BLaER1 treated with 17β-estradiol and CSF1 and Interleukin-3, amounts not matched to agents 10 nM and 100 nM (cell line): ENCODE measurements around the gene PRODH.
"Not testable (repeated sequence)": the region's sequence is repeated elsewhere in the genome, so short reads cannot be mapped to it uniquely, and the experiment has no call there.

Source experiments
- H3K27ac ChIP-seq, 11 experiments: shearing (Covaris generic); formaldehyde crosslinking; 2 replicates each; pipeline ENCODE4 v1.8.1; 2022
- H3K27me3 ChIP-seq, 11 experiments: shearing (Covaris generic); formaldehyde crosslinking; 2 replicates each; pipeline ENCODE4 v1.8.1; 2022
- H3K36me3 ChIP-seq, 11 experiments: shearing (Covaris generic); formaldehyde crosslinking; 2 replicates each; pipeline ENCODE4 v1.8.1; 2022
- H3K4me1 ChIP-seq, 10 experiments: shearing (Covaris generic); formaldehyde crosslinking; 2 replicates each; pipeline ENCODE4 v1.8.1; 2022
- H3K4me2 ChIP-seq, 11 experiments: shearing (Covaris generic); formaldehyde crosslinking; 2 replicates each; pipeline ENCODE4 v1.8.1; 2022
- H3K4me3 ChIP-seq, 10 experiments: shearing (Covaris generic); formaldehyde crosslinking; 2 replicates each; pipeline ENCODE4 v1.8.1; 2022
- H3K9ac ChIP-seq, 11 experiments: shearing (Covaris generic); formaldehyde crosslinking; 2 replicates each; pipeline ENCODE4 v1.8.1; 2022
- H3K9me3 ChIP-seq, 11 experiments: shearing (Covaris generic); formaldehyde crosslinking; replicated peaks in 1 of 11; 2 replicates each; pipeline ENCODE4 v1.8.1; 2022
- H4K20me1 ChIP-seq, 11 experiments: shearing (Covaris generic); formaldehyde crosslinking; 2 replicates each; pipeline ENCODE4 v1.8.1; 2022
- Cebpa-rat ChIP-seq, 11 experiments: shearing (Covaris generic); IDR thresholded peaks; 2 replicates each; pipeline ENCODE4 v1.8.1; 2022

The PRODH gene

DNA sequence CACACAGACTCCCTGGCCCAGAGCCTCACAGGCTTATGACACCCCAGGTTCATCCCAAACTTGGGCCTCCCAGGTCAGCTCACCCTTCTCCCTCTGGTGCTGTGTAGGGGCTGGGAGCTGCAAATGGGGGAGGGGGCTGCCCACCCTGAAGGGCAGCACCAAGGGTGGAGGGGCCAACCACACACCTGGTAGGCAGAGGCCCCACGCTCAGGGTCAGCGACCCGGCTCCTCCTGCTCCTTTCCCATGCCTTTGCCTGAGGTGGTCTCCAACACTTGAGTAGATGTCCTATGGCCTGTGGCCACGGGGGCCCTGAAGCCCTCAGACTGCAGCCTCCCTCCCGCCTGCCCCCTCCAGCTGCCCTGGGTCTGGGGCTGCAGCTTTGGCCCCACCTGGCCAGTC is 26.5 kb downstream of the PRODH start:
- no peak overlapping the region for H3K27ac ChIP-seq
- H4K20me1 ChIP-seq, result no peaks in the 10 kb centered on the region
- H3K27me3 ChIP-seq, result no peaks in the 10 kb centered on the region
- no peak overlapping the region for H3K9ac ChIP-seq
- no peak overlapping the region for H3K4me3 ChIP-seq
- no peaks in the 10 kb centered on the region for H3K4me1 ChIP-seq
- TF ChIP-seq Cebpa-rat (IDR thresholded peaks at IDR 0.05), result no peak
- H3K9me3 ChIP-seq, result no peaks in the 10 kb centered on the region
- no peak overlapping the region for H3K4me2 ChIP-seq
- no peaks in the 10 kb centered on the region for H3K36me3 ChIP-seq

DNA sequence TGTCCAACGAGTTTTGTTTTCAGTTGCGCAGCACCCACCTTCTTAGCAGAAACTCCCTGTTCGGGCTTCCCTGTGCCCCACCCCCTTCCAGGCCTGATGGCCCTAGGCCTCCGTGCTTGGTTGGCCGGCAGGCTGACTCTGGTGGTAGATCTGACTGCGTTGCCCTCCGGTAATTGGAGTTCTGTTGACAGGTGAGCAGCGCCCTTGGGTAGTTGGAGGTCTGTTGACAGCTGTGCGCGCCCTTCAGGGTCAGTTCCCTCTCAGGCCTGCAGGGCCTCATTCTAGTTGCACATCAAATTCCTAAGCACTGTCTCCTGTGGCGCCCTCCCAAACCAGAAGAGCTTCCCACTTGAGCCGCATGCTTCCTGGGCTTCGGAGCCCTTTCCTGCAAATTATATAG is 29.2 kb downstream of the PRODH start:
- H3K36me3 ChIP-seq, result no peaks in the 10 kb centered on the region
- no peak overlapping the region for H3K9ac ChIP-seq
- no peak for TF ChIP-seq Cebpa-rat (IDR thresholded peaks at IDR 0.05)
- H3K4me3 ChIP-seq, result no peak overlapping the region
- no peaks in the 10 kb centered on the region for H4K20me1 ChIP-seq
- no peak overlapping the region for H3K4me2 ChIP-seq
- no peaks in the 10 kb centered on the region for H3K9me3 ChIP-seq
- H3K4me1 ChIP-seq, result no peaks in the 10 kb centered on the region
- no peak overlapping the region for H3K27ac ChIP-seq
- H3K27me3 ChIP-seq, result no peaks in the 10 kb centered on the region

DNA sequence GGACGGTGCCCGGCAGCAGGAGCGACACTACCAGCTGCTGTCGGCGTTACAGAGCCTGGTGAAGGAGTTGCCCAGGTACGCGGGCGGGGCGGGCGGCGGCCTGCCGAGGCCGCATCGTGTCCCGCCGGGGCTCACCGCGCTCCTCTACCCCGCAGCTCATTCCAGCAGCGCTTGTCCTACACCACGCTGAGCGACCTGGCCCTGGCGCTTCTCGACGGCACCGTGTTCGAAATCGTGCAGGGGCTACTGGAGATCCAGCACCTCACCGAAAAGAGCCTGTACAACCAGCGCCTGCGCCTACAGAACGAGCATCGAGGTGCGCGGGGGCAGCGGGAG is 29.7 kb downstream of the PRODH start:
- H4K20me1 ChIP-seq, H3K27me3 ChIP-seq, H3K36me3 ChIP-seq, H3K9ac ChIP-seq, H3K9me3 ChIP-seq, H3K27ac ChIP-seq, H3K4me1 ChIP-seq, H3K4me2 ChIP-seq, H3K4me3 ChIP-seq: not testable (repeated sequence)

DNA sequence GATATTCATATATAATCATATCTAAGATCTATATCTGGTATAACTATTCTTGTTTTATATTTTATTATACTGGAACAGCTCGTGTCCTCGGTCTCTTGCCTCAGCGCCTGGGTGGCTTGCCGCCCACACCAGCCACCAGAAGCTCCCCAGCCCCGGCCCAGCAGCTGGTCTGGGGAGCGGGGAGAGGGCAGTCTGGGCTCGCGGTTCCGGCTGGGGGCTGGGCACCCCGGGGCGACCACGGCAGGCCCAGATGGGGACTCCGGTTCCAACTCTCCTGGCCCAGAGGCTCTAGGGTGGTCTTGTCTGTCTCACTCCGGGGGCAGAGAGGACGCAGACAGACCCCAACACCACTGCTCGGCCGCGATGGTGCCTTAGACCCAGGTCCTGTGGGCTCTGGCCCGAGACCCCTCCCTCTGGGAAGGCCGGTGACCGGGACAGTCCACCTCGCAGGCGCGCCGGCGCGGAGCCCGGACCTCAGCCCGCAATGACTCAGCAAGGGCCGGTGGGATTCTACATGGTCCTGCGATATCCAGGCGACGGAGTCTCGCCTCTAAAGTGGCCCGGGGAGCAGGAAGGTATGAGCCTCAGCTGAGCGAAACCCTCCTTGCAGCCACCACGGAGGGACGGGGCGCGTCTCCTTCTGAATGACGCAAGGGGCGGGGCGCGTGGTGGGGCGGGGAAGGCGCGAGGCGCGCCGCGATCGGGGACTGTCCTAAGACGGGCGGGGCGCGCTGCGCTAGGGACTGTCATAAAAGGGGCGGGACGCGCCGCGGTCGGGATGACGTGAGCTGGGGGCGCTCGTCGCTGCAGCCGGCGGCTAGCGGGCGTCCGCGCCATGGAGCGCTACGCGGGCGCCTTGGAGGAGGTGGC is 30.3 kb downstream of the PRODH start, which contains the start of gene DGCR6:
DGCR6 (plus strand) TSS at position 781 of the 870 bp plus-strand sequence; CDS start at position 836, 55 bp downstream.
- no peaks in the 10 kb centered on the region for H4K20me1 ChIP-seq
- H3K9ac ChIP-seq, result no peak within 1 kb of the TSS
- H3K27me3 ChIP-seq, result no peaks in the 10 kb centered on the region
- H3K9me3 ChIP-seq, result no peaks in the 10 kb centered on the region
- no peaks in the 10 kb centered on the region for H3K4me1 ChIP-seq
- H3K27ac ChIP-seq, result no peak within 1 kb of the TSS
- H3K36me3 ChIP-seq, result no peaks in the 10 kb centered on the region
- no peak within 1 kb of the TSS for H3K4me3 ChIP-seq
- H3K4me2 ChIP-seq, result no peak within 1 kb of the TSS
- no peak for TF ChIP-seq Cebpa-rat (IDR thresholded peaks at IDR 0.05)

DNA sequence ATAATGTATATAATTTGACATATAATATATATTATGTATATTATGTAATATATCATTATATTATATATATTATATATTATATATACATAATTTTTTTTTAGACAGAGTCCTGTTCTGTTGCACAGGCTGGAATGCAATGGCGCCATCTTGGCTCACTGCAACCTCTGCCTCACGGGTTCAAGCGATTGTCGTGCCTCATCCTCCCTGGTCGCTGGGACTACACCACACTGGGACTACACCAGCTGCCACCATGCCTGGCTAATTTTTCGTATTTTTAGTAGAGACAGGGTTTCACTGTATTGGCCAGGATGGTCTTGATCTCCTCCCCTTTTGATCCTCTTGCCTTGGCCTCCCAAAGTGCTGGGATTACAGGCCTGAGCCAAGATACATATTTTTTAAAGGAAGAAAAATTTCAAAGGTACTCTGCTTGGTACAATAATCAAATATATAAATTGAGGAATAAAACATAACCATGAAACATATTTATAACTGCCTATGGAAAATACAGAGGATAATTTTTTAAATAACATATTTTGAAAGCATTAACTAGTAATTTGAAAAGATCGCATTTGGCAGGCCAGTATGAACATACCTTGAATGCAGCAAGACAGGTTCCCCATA is 39.9 kb downstream of the PRODH start:
- not testable (repeated sequence) for H3K27me3 ChIP-seq, H3K4me1 ChIP-seq, H3K9me3 ChIP-seq

DNA sequence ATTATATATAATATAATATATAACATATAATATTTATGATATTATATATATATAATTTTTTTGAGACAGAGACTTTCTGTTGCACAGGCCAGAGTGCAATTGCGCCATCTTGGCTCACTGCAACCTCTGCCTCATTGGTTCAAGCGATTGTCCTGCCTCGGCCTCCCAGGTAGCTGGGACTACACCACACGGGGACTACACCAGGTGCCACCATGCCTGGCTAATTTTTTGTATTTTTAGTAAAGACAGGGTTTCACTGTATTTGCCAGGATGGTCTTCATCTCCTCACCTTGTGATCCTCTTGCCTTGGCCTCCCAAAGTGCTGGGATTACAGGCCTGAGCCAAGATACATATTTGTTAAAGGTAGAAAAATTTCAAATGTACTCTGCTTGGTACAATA is 42.3 kb downstream of the PRODH start:
- not testable (repeated sequence) for H3K4me3 ChIP-seq, H3K4me1 ChIP-seq, H3K27ac ChIP-seq, H3K9ac ChIP-seq, H4K20me1 ChIP-seq, H3K27me3 ChIP-seq, H3K4me2 ChIP-seq, H3K36me3 ChIP-seq, H3K9me3 ChIP-seq

More for the DNA sequence above, 39.9 kb downstream of the PRODH start:
- H3K27ac ChIP-seq, H4K20me1 ChIP-seq, H3K9ac ChIP-seq, H3K4me2 ChIP-seq, H3K36me3 ChIP-seq, H3K4me3 ChIP-seq: not testable (repeated sequence)

DNA sequence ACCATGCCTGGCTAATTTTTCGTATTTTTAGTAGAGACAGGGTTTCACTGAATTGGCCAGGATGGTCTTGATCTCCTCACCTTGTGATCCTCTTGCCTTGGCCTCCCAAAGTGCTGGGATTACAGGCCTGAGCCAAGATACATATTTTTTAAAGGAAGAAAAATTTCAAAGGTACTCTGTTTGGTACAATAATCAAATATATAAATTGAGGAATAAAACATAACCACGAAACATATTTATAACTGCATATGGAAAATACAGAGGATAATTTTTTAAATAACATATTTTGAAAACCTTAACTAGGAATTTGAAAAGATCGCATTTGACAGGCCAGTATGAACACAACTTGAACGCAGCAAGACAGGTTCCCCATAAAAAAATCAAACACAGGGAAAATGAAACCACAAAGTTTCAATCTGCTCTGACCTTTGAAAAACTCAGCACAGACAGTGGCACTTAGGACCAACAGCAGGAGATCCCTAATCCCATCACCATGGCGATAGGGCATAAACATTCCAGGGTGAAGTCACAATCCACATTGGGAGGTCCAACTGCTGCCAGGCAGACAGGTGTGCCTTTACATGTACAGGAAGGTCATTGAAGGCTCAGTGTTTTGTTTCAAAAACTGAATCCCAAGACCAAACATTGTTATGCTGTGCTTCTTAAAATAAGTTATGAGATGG is 45.4 kb downstream of the PRODH start:
- not testable (repeated sequence) for H3K9me3 ChIP-seq, H3K4me3 ChIP-seq, H4K20me1 ChIP-seq, H3K4me2 ChIP-seq, H3K36me3 ChIP-seq, H3K27ac ChIP-seq, H3K4me1 ChIP-seq, H3K9ac ChIP-seq, H3K27me3 ChIP-seq

DNA sequence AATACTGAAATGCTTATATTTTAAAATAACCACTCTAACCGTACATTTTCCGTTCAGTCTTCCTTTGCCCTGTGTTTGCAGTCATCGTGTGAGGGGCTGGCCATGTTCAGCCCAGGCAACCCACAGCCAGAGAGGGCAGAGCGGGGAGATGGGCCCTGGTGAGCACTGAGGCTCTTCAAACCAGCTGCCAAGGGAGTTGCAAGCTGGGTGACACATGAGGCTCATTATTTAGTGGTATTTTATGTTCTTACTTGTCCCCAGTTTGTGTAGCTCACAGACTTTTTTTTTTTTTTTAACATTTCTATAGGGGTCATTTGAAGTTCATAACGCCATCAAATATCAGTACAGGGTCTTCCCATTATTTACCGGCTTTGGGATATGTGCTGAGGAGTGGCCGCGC is 48.0 kb downstream of the PRODH start:
- Histone ChIP-seq H3K4me2 (no peak overlapping the region), H3K4me1 (no peaks in the 10 kb centered on the region), H4K20me1 (no peaks in the 10 kb centered on the region), H3K4me3 (no peak overlapping the region), H3K27ac (no peak overlapping the region), H3K27me3 (no peaks in the 10 kb centered on the region), H3K9me3 (no peaks in the 10 kb centered on the region), H3K36me3 (no peaks in the 10 kb centered on the region), H3K9ac (no peak overlapping the region)
- TF ChIP-seq Cebpa-rat (IDR thresholded peaks at IDR 0.05), result no peak

DNA sequence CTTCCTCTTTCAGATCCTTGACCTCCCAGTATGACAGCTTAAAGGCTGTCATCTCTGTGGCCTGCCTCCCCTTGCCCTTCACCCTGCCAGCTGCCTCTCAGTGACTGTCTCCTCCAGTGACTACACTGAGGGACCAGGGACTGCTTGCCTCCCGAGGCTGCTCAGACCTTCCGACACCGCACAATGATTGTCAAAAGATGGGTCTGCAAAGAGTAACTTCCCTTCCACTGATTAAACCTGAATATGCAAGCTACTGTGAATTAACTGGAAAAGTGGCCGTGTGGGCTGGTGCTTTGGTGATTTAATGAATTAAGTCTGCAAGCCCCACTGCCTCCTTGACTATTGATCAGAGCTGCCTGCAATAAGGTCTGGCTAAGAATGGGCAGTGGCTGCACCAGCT is 51.6 kb downstream of the PRODH start:
- not testable (repeated sequence) for H3K4me3 ChIP-seq, H3K4me1 ChIP-seq, H3K9ac ChIP-seq

DNA sequence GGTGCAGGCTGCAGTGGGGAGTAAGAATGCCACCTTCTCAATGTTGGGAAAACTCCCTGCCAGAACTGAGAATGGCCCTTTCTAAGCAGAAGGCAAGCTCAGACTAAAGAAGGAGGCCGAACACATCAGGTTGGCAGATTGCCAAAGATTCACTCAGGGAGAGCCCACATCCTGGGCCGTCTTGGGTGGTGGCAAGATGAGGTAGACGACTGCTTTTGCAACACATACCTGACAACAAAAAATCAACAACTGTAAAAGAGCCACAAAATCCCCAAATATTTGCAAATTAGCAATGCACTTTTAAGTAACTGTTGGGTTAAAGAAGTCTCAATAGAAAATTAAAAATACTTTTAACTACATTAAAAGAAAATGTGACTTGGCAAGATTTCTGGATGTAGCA is 54.8 kb downstream of the PRODH start:
- H3K27ac ChIP-seq, H3K9me3 ChIP-seq, H3K27me3 ChIP-seq, H3K9ac ChIP-seq, H3K4me1 ChIP-seq, H3K4me2 ChIP-seq, H4K20me1 ChIP-seq, H3K36me3 ChIP-seq, H3K4me3 ChIP-seq: not testable (repeated sequence)

More for the DNA sequence above, 51.6 kb downstream of the PRODH start:
- H3K4me2 ChIP-seq, H4K20me1 ChIP-seq, H3K36me3 ChIP-seq, H3K9me3 ChIP-seq, H3K27ac ChIP-seq, H3K27me3 ChIP-seq: not testable (repeated sequence)
